Caco-2 (cell line): Measurements from ENCODE around the gene POP7. TPM values are rescaled to one million over a fixed set of nuclear protein-coding genes. Genes with fewer than 3 reads are reported as not detected.
"Not testable (repeated sequence)": the region's sequence is repeated elsewhere in the genome, so short reads cannot be mapped to it uniquely, and the experiment has no call there.

Experiments
- BruUV-seq: library from RNA; stranded (reverse); fragments of 400-500 nt; replicated peaks from 2 replicates; lab custom pipeline; 2021; lab: Mats Ljungman, UMichigan
- CTCF ChIA-PET: fragments of 300-600 bp; sonication (Branson Sonifier 250); formaldehyde crosslinking; loops from one replicate; lab custom pipeline; 2022; ENCODE audit warnings: antibody characterized with exemption; lab: Charles Lee
- POLR2A ChIA-PET: fragments of 300-600 bp; sonication (Branson Sonifier 250); formaldehyde crosslinking; loops from one replicate; lab custom pipeline; 2022; ENCODE audit warnings: antibody characterized with exemption; lab: Charles Lee
- DNase-seq, 2 experiments: peaks; one replicate each; pipeline versions ENCODE4 v3.0.0 to v3.0.0-alpha.2; 2020 to 2022
- H3K27me3 ChIP-seq: replicated peaks from 2 replicates; pipeline ENCODE4 v1.6.0; 2011; ENCODE audit warnings: low read length; ENCODE audit not compliant: control insufficient read depth, insufficient read depth
- H3K36me3 ChIP-seq: 2 replicates; pipeline ENCODE4 v1.5.1; 2011; ENCODE audit warnings: low read length; ENCODE audit not compliant: control insufficient read depth, insufficient read depth
- H3K4me1 ChIP-seq: fragments of 250-450 bp; sonication (Bioruptor Pico); 2 replicates; pipeline ENCODE4 v1.5.1; 2020; ENCODE audit warnings: mild to moderate bottlenecking
- H3K4me3 ChIP-seq: 2 replicates; pipeline ENCODE4 v1.5.1; 2011; ENCODE audit warnings: low read depth, mild to moderate bottlenecking, control low read depth, low read length
- H3K9me3 ChIP-seq: fragments of 250-450 bp; sonication (Bioruptor Pico); 2 replicates; pipeline ENCODE4 v1.5.1; 2020; ENCODE audit warnings: mild to moderate bottlenecking, moderate library complexity
- H3K27ac Mint-ChIP-seq: one replicate; pipeline ENCODE4 v1.8.0; 2022; ENCODE audit warnings: mixed read lengths; ENCODE audit not compliant: unreplicated experiment
- H3K27me3 Mint-ChIP-seq: one replicate; pipeline ENCODE4 v1.8.0; 2022; ENCODE audit warnings: mixed read lengths; ENCODE audit not compliant: insufficient read depth, unreplicated experiment
- H3K36me3 Mint-ChIP-seq: one replicate; pipeline ENCODE4 v1.8.0; 2022; ENCODE audit warnings: mild to moderate bottlenecking, mixed read lengths; ENCODE audit not compliant: insufficient read depth, unreplicated experiment
- H3K4me1 Mint-ChIP-seq: one replicate; pipeline ENCODE4 v1.8.0; 2022; ENCODE audit warnings: low read depth, mixed read lengths; ENCODE audit not compliant: unreplicated experiment
- H3K4me3 Mint-ChIP-seq: one replicate; pipeline ENCODE4 v1.8.0; 2022; ENCODE audit warnings: mild to moderate bottlenecking, moderate library complexity, mixed read lengths; ENCODE audit not compliant: unreplicated experiment
- H3K9me3 Mint-ChIP-seq: one replicate; pipeline ENCODE4 v1.8.0; 2022; ENCODE audit warnings: mixed read lengths; ENCODE audit not compliant: unreplicated experiment
- intact Hi-C: fragments of 100-400 bp; cut with micrococcal nuclease; formaldehyde crosslinking; loops from one replicate; pipeline ENCODE4 v1.10.0; 2022; ENCODE audit not compliant: unreplicated experiment
- total RNA-seq: library from RNA; stranded (reverse); gene quantifications from 2 replicates; pipeline ENCODE4 v1.2.3, GENCODE V29; 2022
- TF ChIP-seq, protein P1 (sequence below), 2 experiments: fragments of 200-600 bp in 1 of 2; IDR thresholded peaks; 1 replicate in 1 of 2; 2 replicates in 1 of 2; pipeline versions ENCODE4 v1.5.1 to v1.8.0; 2011 to 2022; ENCODE audit warnings: antibody characterized with exemption in 1 of 2, control low read depth in 1 of 2, inconsistent platforms in 1 of 2, low read depth in 1 of 2, low read length in 1 of 2, mild to moderate bottlenecking in 1 of 2, moderate library complexity in 1 of 2; ENCODE audit not compliant: insufficient read depth in 1 of 2, severe bottlenecking in 1 of 2, unreplicated experiment in 1 of 2

The POP7 gene
- total RNA-seq, 1 experiment from 2014 or later = 66.9 TPM

DNA sequence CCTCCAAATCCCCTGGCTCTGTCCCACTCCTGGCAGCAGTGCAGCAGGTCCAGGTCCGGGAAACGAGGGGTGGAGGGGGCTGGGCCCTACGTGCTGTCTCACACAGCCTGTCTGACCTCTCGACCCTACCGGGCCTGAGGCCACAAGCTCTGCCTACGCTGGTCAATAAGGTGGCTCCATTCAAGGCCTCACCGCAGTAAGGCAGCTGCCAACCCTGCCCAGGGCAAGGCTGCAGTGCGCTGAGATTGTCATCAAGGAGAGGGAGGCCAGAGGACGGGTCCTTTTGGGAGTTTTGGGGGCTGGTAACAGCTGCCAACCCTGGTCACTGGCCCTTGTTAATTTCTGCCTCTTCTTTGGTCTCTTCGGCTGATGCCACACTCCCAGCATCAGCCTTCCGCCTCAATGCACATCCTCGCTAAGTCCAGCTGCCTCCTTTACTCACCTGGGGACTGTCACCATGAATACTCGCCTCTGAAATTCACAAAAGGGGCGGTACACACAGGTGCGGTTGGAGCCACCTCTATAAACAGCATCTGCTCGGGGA lies 17.9 kb downstream of the POP7 start:
- intact Hi-C loops = no loop called here
- POLR2A ChIA-PET = no interaction called here
- no TSS peak for BruUV-seq

DNA sequence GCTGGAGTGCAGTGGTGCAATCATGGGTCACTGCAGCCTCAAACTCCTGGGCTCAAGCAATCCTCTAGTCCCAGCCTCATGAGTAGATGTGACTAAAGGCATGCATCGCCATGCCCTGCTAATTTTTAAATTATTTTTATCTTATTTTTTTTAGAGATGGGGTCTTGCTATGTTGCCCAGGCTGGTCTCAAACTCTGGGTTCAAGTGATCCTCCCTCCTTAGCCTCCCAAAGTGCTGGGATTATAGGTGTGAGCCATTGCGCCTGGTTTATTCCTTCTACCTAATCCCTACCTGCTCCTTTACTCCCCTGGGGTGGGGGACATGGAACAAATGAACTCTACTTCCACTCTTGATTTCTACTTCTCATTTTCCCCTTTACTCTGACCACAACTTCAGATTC lies 18.4 kb downstream of the POP7 start:
- H3K27me3 ChIP-seq, H3K27me3 Mint-ChIP-seq, H3K4me3 Mint-ChIP-seq, H3K9me3 Mint-ChIP-seq, H3K4me1 Mint-ChIP-seq, H3K9me3 ChIP-seq, H3K36me3 ChIP-seq, H3K36me3 Mint-ChIP-seq, H3K4me3 ChIP-seq, BruUV-seq, POLR2A ChIA-PET, H3K27ac Mint-ChIP-seq, DNase-seq, intact Hi-C loops: not testable (repeated sequence)
- CTCF ChIA-PET = interaction anchor here (0.7 to 11.0 kb wide), 4 partner anchors 10 to 700 kb away, joined by 3 to 155 read pairs (median 5); partner anchors contain the start of gene POP7
- peaks cover 14% of the 10 kb centered on the region for H3K4me1 ChIP-seq

More for the DNA sequence above, 17.9 kb downstream of the POP7 start:
- Mint-ChIP-seq H3K9me3 (peaks cover 7% of the 10 kb centered on the region), H3K4me3 (no peak overlapping the region), H3K27me3 (no peaks in the 10 kb centered on the region), H3K4me1 (peaks cover 10% of the 10 kb centered on the region), H3K27ac (no peak overlapping the region), H3K36me3 (peaks cover 5% of the 10 kb centered on the region)
- Histone ChIP-seq H3K4me1 (peaks cover 14% of the 10 kb centered on the region), H3K9me3 (peaks cover 5% of the 10 kb centered on the region; the same call in 1 of the 2 replicates), H3K4me3 (no peak overlapping the region), H3K36me3 (no peaks in the 10 kb centered on the region), H3K27me3 (no peaks in the 10 kb centered on the region)
- no peak for DNase-seq
- TF ChIP-seq, protein P1, sequence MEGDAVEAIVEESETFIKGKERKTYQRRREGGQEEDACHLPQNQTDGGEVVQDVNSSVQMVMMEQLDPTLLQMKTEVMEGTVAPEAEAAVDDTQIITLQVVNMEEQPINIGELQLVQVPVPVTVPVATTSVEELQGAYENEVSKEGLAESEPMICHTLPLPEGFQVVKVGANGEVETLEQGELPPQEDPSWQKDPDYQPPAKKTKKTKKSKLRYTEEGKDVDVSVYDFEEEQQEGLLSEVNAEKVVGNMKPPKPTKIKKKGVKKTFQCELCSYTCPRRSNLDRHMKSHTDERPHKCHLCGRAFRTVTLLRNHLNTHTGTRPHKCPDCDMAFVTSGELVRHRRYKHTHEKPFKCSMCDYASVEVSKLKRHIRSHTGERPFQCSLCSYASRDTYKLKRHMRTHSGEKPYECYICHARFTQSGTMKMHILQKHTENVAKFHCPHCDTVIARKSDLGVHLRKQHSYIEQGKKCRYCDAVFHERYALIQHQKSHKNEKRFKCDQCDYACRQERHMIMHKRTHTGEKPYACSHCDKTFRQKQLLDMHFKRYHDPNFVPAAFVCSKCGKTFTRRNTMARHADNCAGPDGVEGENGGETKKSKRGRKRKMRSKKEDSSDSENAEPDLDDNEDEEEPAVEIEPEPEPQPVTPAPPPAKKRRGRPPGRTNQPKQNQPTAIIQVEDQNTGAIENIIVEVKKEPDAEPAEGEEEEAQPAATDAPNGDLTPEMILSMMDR (IDR thresholded peaks at IDR 0.05; ENCODE audit: insufficient read depth in 1 of 2, low read depth in 1 of 2, low read length in 1 of 2, severe bottlenecking in 1 of 2, unreplicated experiment in 1 of 2) = no peak
- CTCF ChIA-PET = interaction anchor here (11.0 kb wide), 1 partner anchor 18 kb away, joined by 155 read pairs; the partner anchor contains the start of gene POP7

GRCh38 chr7:100726996-100727761 lies 21.3 kb downstream of the POP7 start:
- intact Hi-C loops = no loop called here
- ChIA-PET POLR2A (no interaction called here), CTCF (interaction anchor here (0.6 to 11.0 kb wide), 4 partner anchors 22 to 372 kb away, joined by 3 to 155 read pairs (median 3); partner anchors contain the start of genes POP7 and SLC12A9)
- Mint-ChIP-seq H3K4me3 (no peak overlapping the region), H3K27ac (no peak overlapping the region), H3K36me3 (no peaks in the 10 kb centered on the region), H3K27me3 (no peaks in the 10 kb centered on the region), H3K4me1 (peaks cover 5% of the 10 kb centered on the region), H3K9me3 (no peaks in the 10 kb centered on the region)
- BruUV-seq = no TSS peak
- Histone ChIP-seq H3K4me3 (no peak overlapping the region), H3K36me3 (no peaks in the 10 kb centered on the region), H3K9me3 (no peaks in the 10 kb centered on the region), H3K4me1 (0 out of 2 replicates have a peak, but pooled peaks cover 5% of the 10 kb centered on the region), H3K27me3 (no peaks in the 10 kb centered on the region)
- DNase-seq = no peak
- TF ChIP-seq, protein P1 (IDR thresholded peaks at IDR 0.05; ENCODE audit: insufficient read depth in 1 of 2, low read depth in 1 of 2, low read length in 1 of 2, severe bottlenecking in 1 of 2, unreplicated experiment in 1 of 2) = no peak
